Ishikawa (cell line): Measurements from ENCODE around the gene KAT6B.

ENCODE experiments used
- CEBPB ChIP-seq: IDR thresholded peaks from 2 replicates; pipeline ENCODE4 v1.6.1; 2012
- CREB1 ChIP-seq: IDR thresholded peaks from 2 replicates; pipeline ENCODE4 v1.6.1; 2012; ENCODE audit warnings: low read depth
- EGR1 ChIP-seq: IDR thresholded peaks from 2 replicates; pipeline ENCODE4 v1.6.1; 2012
- EP300 ChIP-seq: IDR thresholded peaks from 2 replicates; pipeline ENCODE4 v1.6.1; 2012; ENCODE audit warnings: borderline replicate concordance
- FOXM1 ChIP-seq: IDR thresholded peaks from 2 replicates; pipeline ENCODE4 v1.6.1; 2012; ENCODE audit warnings: low read depth, borderline replicate concordance
- MAX ChIP-seq: IDR thresholded peaks from 2 replicates; pipeline ENCODE4 v1.6.1; 2012
- NFIC ChIP-seq: IDR thresholded peaks from 2 replicates; pipeline ENCODE4 v1.6.1; 2012
- RAD21 ChIP-seq: IDR thresholded peaks from 2 replicates; pipeline ENCODE4 v1.6.1; 2012; ENCODE audit warnings: low read depth
- REST ChIP-seq: IDR thresholded peaks from 2 replicates; pipeline ENCODE4 v1.6.1; 2012; ENCODE audit warnings: low read depth, mild to moderate bottlenecking
- TAF1 ChIP-seq: IDR thresholded peaks from 2 replicates; pipeline ENCODE4 v1.6.1; 2012; ENCODE audit warnings: low read depth, mild to moderate bottlenecking
- TCF12 ChIP-seq: IDR thresholded peaks from 2 replicates; pipeline ENCODE4 v1.6.1; 2012; ENCODE audit warnings: low read depth
- TEAD4 ChIP-seq: IDR thresholded peaks from 2 replicates; pipeline ENCODE4 v1.6.1; 2012
- USF1 ChIP-seq: IDR thresholded peaks from 2 replicates; pipeline ENCODE4 v1.6.1; 2012
- YY1 ChIP-seq: IDR thresholded peaks from 2 replicates; pipeline ENCODE4 v1.6.1; 2012; ENCODE audit warnings: low read depth
- ZBTB7A ChIP-seq: IDR thresholded peaks from 2 replicates; pipeline ENCODE4 v1.6.1; 2012; ENCODE audit warnings: low read depth

The KAT6B gene

GRCh38 chr10:74826142-74827044 is at the start of gene KAT6B:
TSS of gene KAT6B (plus strand) at chr10:74826600. CDS start at chr10:74842858, 16,258 bp downstream.
- TF ChIP-seq TAF1 (peak; percentile 47), NFIC (peak; percentile 68), RAD21 (no peak), TCF12 (no peak; the same call in 1 of the 2 replicates), CEBPB (no peak), MAX (peak; percentile 45; the same call in 1 of the 2 replicates), USF1 (no peak), FOXM1 (no peak), CREB1 (peak; percentile 75), EGR1 (peak; percentile 52; the same call in 1 of the 2 replicates), REST (no peak), EP300 (no peak; the same call in 1 of the 2 replicates), YY1 (peak; percentile 98), ZBTB7A (no peak), TEAD4 (peak; percentile 59)

GRCh38 chr10:74778436-74779094 is 47.8 kb upstream of the KAT6B start:
- TF ChIP-seq EGR1 = no peak
- TF ChIP-seq CREB1 = no peak

GRCh38 chr10:74784462-74784861 is 41.9 kb upstream of the KAT6B start:
- no peak for TF ChIP-seq TAF1
- TF ChIP-seq TEAD4 = no peak
- TF ChIP-seq TCF12 = no peak
- TF ChIP-seq RAD21 = no peak
- no peak for TF ChIP-seq CEBPB
- no peak for TF ChIP-seq EP300
- TF ChIP-seq MAX = no peak
- no peak for TF ChIP-seq FOXM1
- TF ChIP-seq ZBTB7A = no peak
- no peak for TF ChIP-seq YY1
- no peak for TF ChIP-seq REST
- no peak for TF ChIP-seq CREB1
- TF ChIP-seq NFIC = no peak
- TF ChIP-seq USF1 = no peak
- TF ChIP-seq EGR1 = no peak

GRCh38 chr10:74786126-74786525 is 40.3 kb upstream of the KAT6B start:
- no peak for TF ChIP-seq TEAD4

- TF ChIP-seq FOXM1 = no peak
- no peak for TF ChIP-seq REST
- TF ChIP-seq RAD21 = no peak
- no peak for TF ChIP-seq TCF12
- TF ChIP-seq USF1 = no peak
- no peak for TF ChIP-seq TAF1
- no peak for TF ChIP-seq NFIC
- no peak for TF ChIP-seq CREB1
- no peak for TF ChIP-seq TEAD4
- no peak for TF ChIP-seq ZBTB7A
- TF ChIP-seq EGR1 = no peak
- no peak for TF ChIP-seq YY1
- TF ChIP-seq MAX = no peak
- no peak for TF ChIP-seq CEBPB
- no peak for TF ChIP-seq EP300
Measured at GRCh38 chr10:74787457-74787856, 38.9 kb upstream of the KAT6B start.
